ENCODE measurements around the gene LIPN.

LIPN gene

GRCh38 chr10:88781206-88781605, 21.4 kb downstream of the LIPN start:
- TF ChIP-seq CTCF (conservative IDR thresholded peaks at IDR 0.05; ENCODE audit: low read length), result no peak
- DNase-seq (ENCODE audit: low read depth), result no peak
- no peak overlapping the region for H3K4me3 ChIP-seq (ENCODE audit: low read length)

GRCh38 chr10:88782222-88782621, 22.4 kb downstream of the LIPN start:
- no peak overlapping the region for H3K4me3 ChIP-seq (ENCODE audit: low read length)
- TF ChIP-seq CTCF (conservative IDR thresholded peaks at IDR 0.05; ENCODE audit: low read length), result no peak
- no peak for DNase-seq (ENCODE audit: low read depth)

GRCh38 chr10:88783724-88784123, 23.9 kb downstream of the LIPN start:
- TF ChIP-seq CTCF (conservative IDR thresholded peaks at IDR 0.05; ENCODE audit: low read length), result no peak
- DNase-seq (ENCODE audit: low read depth), result peak; percentile 29
- H3K4me3 ChIP-seq (ENCODE audit: low read length), result no peak overlapping the region

GRCh38 chr10:88786032-88786770, 26.4 kb downstream of the LIPN start:
- TF ChIP-seq CTCF (conservative IDR thresholded peaks at IDR 0.05; ENCODE audit: low read length), result no peak
- H3K4me3 ChIP-seq (ENCODE audit: low read length), result no peak overlapping the region
- DNase-seq (ENCODE audit: low read depth), result no peak

GRCh38 chr10:88787463-88787862, 27.6 kb downstream of the LIPN start:
- no peak for DNase-seq (ENCODE audit: low read depth)
- no peak overlapping the region for H3K4me3 ChIP-seq (ENCODE audit: low read length)
- no peak for TF ChIP-seq CTCF (conservative IDR thresholded peaks at IDR 0.05; ENCODE audit: low read length)

GRCh38 chr10:88788924-88789323, 29.1 kb downstream of the LIPN start:
- TF ChIP-seq CTCF (conservative IDR thresholded peaks at IDR 0.05; ENCODE audit: low read length), result no peak
- no peak for DNase-seq (ENCODE audit: low read depth)
- H3K4me3 ChIP-seq (ENCODE audit: low read length), result no peak overlapping the region

- TF ChIP-seq CTCF (conservative IDR thresholded peaks at IDR 0.05; ENCODE audit: low read length), result peak; percentile 56
- peak; percentile 13 for DNase-seq (ENCODE audit: low read depth)
Measured at GRCh38 chr10:88791924-88792323, 32.1 kb downstream of the LIPN start.

More at GRCh38 chr10:88791924-88792323, 32.1 kb downstream of the LIPN start:
- no peak overlapping the region for H3K4me3 ChIP-seq (ENCODE audit: low read length)

All from AG10803 (cell line).